Stimulated activated effector memory CD8-positive, alpha-beta T cell treated with anti-CD3 and anti-CD28 coated beads, Interleukin-12 subunit alpha, Interleukin-12 subunit beta, amount 100 ng/mL, for 72 hours (primary cell): Measurements from ENCODE around the gene ATL3.
"Not testable (repeated sequence)": the region's sequence is repeated elsewhere in the genome, so short reads cannot be mapped to it uniquely, and the experiment has no call there.

Source experiments
- ATAC-seq: fragments of 150-1000 bp; cut with Tn5 transposase; 2 replicates; pipeline ENCODE4 v1.10.0; 2021
- DNase-seq, 2 donors: peaks; one replicate each; pipeline ENCODE4 v3.0.0; 2021 to 2022; ENCODE audit warnings: low spot score in 2 of 2
- H3K27ac Mint-ChIP-seq: one replicate; pipeline ENCODE4 v1.8.0; 2022; ENCODE audit warnings: mild to moderate bottlenecking, mixed read lengths
- H3K36me3 Mint-ChIP-seq: one replicate; pipeline ENCODE4 v1.8.0; 2022; ENCODE audit warnings: mild to moderate bottlenecking, mixed read lengths
- H3K4me1 Mint-ChIP-seq: one replicate; pipeline ENCODE4 v1.8.0; 2022; ENCODE audit warnings: mixed read lengths
- H3K4me3 Mint-ChIP-seq: one replicate; pipeline ENCODE4 v1.8.0; 2022; ENCODE audit warnings: mild to moderate bottlenecking, mixed read lengths
- H3K9me3 Mint-ChIP-seq: one replicate; pipeline ENCODE4 v1.8.0; 2022; ENCODE audit warnings: mixed read lengths

Gene ATL3

DNA sequence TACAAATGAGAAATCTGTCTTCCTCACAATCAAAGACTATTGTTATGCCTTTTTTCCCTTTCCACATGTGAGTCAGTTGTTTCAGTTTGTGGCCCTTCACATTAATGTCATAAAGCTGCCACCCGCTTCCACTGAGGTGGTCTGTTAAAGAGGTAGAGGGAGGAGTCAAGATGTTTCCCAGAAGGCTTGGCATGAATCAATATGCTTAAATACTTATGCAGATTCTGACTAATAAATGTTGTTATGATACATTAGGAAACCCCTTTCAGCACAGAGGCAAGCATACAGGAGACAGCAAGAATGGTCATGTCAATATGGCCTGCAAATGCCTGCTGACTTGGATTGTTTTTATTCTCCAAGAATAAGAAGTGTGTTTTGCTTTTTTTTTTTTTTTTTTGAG, 16.7 kb upstream of the ATL3 start:
- H3K4me1 Mint-ChIP-seq, result peaks cover 28% of the 10 kb centered on the region
- ATAC-seq (peak; percentile 97), DNase-seq (no peak)
- H3K27ac Mint-ChIP-seq, result no peak overlapping the region
- no peaks in the 10 kb centered on the region for H3K36me3 Mint-ChIP-seq
- no peak overlapping the region for H3K4me3 Mint-ChIP-seq
- no peaks in the 10 kb centered on the region for H3K9me3 Mint-ChIP-seq

DNA sequence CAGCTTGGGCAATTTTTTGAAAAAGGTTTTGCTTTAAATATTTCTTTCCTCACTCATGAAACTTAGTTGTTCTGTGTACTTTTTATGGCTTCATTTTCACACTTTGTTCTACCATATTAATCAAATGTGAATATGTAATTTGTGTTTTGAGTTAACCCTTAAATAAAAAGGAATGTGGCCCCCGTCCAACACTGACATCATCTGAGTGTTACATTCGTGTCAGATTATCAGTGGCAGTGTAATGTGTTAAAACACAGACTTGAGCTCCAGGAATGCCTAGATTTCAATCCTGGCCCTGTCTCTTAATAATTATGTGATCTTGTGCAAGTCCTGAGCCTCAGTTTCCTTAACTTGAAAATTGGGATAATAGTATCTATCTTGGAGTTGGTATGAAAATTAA, 15.8 kb upstream of the ATL3 start:
- ATAC-seq (no peak), DNase-seq (no peak)
- Mint-ChIP-seq H3K4me1 (peaks cover 35% of the 10 kb centered on the region), H3K36me3 (peaks cover 3% of the 10 kb centered on the region), H3K9me3 (no peaks in the 10 kb centered on the region), H3K4me3 (no peak overlapping the region), H3K27ac (no peak overlapping the region)

DNA sequence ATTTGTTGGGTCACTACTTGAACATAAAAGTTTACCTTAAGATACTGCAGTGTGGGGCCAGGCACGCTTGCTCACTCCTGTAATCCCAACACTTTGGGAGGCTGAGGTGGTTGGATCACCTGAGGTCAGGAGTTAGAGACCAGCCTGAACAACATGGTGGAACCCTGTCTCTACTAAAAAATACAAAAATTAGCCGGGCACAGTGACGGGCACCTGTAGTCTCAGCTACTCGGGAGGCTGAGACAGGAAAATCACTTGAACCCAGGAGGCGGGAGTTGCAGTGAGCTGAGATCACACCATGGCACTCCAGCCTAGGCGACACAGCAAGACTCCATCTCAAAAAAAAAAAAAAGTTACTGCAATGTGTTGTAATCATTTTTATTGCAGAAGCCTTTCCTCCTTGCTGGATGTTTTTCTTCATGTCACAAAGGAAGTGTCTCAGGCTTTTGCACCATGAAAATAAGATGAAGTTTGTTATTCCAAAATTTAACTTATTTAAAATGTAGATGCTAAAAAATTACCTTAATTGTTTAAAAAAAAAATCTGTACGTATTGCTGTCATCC, 14.1 kb upstream of the ATL3 start:
- DNase-seq, H3K9me3 Mint-ChIP-seq, ATAC-seq, H3K27ac Mint-ChIP-seq, H3K4me3 Mint-ChIP-seq: not testable (repeated sequence)
- peaks cover 45% of the 10 kb centered on the region for H3K4me1 Mint-ChIP-seq
- peaks cover 17% of the 10 kb centered on the region for H3K36me3 Mint-ChIP-seq

DNA sequence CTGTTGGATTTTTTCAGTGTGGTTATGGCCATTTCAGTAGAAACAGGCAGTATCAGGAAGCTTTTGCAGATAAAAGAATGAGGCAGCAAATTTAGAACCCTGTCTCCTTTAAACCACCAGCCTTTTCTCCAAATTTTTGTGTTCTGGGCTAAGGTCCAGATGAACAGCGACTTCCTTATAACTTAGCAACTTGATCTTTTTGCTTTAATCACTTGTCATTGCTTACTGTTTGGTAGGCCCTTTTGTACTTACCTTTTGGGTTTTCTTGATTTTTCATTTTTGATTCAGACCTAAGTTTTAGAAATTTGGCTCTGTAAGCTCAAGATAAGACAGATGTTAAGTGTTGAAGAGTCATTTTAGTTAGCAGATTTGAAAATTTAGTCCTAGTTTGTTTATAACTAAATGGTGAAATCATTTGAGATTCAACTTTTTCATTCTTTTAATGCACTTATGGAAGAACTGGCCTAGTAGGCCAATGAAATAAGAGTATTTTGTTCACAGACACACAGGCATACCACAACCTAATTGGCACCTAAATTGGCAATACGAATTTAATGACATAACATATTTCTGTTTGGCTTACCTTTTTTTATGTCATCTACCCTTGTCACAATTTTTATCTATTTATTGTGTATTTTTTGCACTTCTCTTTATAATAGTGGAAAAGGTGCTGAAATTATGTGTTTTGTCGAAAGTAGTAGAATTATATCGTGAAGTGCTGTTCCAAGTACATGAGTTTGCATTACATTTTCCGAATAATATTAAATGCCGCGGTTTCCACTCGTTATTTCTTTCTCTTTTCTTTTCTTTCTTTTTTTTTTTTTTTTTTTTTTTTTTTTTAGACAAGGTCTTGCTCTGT, 12.2 kb upstream of the ATL3 start:
- Mint-ChIP-seq H3K27ac (no peak overlapping the region), H3K4me1 (peaks cover 39% of the 10 kb centered on the region), H3K36me3 (peaks cover 17% of the 10 kb centered on the region), H3K4me3 (peak overlapping the region; percentile 83), H3K9me3 (no peaks in the 10 kb centered on the region)
- ATAC-seq, result no peak
- no peak for DNase-seq

DNA sequence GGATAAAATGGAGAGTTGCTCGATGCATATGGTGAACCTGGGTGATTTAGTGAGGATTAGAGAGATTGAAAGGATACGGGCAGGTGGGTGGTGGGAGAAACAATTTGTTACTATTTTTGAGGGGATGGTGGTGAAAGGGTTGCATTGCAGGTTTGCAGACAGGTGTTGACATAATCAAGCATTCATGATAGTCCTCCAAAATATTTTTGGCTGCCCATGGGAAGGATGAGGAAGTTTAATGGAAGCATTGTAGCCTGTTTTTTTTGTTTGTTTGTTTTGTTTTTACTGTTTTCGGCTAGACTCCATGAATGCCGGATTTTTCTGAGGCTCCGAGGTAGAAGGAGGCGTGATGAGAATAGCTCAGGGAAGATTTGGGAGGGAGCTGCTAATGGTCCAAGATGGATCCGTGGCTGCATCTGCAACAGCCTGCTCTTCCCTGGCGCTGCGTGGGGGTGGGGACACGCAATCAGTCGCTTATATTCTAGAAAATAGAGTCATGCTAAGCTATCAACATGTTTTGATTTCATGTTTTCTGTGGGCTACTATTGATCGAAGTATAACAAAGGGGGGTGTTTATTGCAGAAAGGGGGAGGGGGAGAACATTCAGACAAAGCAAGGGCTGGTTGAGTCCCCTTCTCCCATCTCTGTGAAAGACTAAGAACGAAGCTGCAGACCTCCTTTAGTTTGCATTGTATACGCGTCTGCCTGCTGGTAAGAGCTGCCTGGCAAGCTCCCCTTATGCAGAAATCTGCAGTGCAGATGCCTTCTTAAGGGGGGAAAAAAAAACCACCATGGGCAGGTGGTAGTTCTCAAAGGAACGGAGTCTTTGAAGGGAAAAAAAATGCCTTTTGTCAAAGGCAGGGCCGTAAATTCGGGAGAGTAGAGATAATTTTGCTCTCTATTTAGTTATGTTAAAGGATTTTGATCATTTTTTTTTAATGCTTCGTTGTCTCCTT, 11.2 kb upstream of the ATL3 start:
- ATAC-seq (no peak), DNase-seq (no peak)
- peak overlapping the region; percentile 91 for H3K27ac Mint-ChIP-seq
- H3K36me3 Mint-ChIP-seq, result peaks cover 17% of the 10 kb centered on the region
- H3K9me3 Mint-ChIP-seq, result no peaks in the 10 kb centered on the region
- peaks cover 32% of the 10 kb centered on the region for H3K4me1 Mint-ChIP-seq
- H3K4me3 Mint-ChIP-seq, result peak overlapping the region; percentile 83

DNA sequence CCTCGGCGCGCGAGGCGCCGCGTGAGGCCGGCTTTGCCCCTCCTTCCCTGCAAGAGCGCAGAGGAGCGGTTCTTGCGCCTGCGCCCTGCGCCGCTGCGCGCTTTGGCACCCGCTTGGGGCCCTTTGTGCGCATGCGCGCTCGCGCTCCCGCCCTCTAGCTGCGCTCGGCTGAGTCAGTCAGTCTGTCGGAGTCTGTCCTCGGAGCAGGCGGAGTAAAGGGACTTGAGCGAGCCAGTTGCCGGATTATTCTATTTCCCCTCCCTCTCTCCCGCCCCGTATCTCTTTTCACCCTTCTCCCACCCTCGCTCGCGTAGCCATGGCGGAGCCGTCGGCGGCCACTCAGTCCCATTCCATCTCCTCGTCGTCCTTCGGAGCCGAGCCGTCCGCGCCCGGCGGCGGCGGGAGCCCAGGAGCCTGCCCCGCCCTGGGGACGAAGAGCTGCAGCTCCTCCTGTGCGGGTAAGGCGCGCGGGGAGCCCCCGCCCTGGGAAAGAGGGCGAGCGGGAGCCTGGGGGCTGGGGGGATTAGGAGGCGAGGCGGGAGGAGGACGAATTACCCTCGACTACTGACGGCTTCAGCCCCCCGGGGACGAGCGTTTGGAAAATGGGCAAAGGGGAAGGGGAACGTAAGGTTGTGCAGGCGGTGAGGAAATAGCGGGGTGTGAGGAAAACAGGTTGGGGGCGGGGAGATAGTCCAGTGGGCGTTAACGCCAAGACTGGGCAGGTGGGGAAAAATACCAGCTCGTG, 10.3 kb upstream of the ATL3 start, which contains the start of gene RTN3:
TSS of gene RTN3 (plus strand) at position 180 of the 745 bp plus-strand sequence. CDS start at position 317, 137 bp downstream.
- Mint-ChIP-seq H3K27ac (peak within 1 kb of the TSS; percentile 91), H3K4me1 (peaks cover 29% of the 10 kb centered on the region), H3K36me3 (peaks cover 17% of the 10 kb centered on the region), H3K9me3 (no peaks in the 10 kb centered on the region), H3K4me3 (peak within 1 kb of the TSS; percentile 83)
- peak; percentile 98 to 99 for DNase-seq
- ATAC-seq, result peak; percentile 95

DNA sequence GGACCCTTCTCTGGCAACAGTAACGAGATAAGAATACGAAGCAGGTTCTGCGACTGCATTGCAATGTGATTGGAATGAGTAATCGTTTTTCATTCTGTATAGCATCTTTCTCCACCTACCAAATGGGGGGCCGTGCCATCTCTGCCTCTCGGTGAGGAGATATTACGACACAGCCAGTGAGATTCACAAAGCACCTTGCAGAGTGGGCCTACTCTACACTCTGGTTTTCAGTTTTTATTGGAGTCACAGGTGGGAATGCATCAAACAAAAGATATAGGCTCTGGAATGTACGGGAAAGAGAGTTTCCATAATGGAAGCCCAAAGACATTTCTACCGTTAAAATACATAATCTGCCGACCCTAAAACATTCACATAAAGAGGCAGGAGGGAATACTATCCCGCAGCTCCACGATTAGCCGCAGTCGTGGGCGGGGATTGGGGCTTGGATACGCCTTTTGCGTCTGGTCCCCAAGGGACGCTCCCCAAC, 9.7 kb upstream of the ATL3 start:
- Mint-ChIP-seq H3K27ac (peak overlapping the region; percentile 91), H3K4me3 (peak overlapping the region; percentile 83), H3K4me1 (peaks cover 29% of the 10 kb centered on the region), H3K36me3 (peaks cover 17% of the 10 kb centered on the region), H3K9me3 (no peaks in the 10 kb centered on the region)
- ATAC-seq (peak; percentile 69), DNase-seq (peak in 1 of 2 donors; percentile 11)

DNA sequence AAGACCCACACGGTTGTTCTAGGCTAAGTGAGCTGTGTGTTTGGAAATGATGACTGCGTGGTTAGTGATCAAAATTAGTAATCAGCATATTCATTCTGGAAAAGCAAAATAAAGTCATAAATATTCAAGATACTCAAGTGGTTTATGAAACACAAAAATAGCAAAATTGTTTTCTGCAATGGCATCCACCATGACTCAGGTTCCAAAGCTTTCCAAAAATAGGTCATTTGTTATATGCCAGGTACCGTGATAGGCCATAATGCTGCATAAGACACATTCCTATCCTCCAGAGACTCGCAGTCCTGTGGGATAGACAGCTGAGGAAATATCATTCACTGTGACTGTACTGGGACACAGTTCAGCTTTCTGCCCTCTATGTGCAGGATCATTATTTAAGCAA, 2.4 kb upstream of the ATL3 start:
- DNase-seq, result no peak

DNA sequence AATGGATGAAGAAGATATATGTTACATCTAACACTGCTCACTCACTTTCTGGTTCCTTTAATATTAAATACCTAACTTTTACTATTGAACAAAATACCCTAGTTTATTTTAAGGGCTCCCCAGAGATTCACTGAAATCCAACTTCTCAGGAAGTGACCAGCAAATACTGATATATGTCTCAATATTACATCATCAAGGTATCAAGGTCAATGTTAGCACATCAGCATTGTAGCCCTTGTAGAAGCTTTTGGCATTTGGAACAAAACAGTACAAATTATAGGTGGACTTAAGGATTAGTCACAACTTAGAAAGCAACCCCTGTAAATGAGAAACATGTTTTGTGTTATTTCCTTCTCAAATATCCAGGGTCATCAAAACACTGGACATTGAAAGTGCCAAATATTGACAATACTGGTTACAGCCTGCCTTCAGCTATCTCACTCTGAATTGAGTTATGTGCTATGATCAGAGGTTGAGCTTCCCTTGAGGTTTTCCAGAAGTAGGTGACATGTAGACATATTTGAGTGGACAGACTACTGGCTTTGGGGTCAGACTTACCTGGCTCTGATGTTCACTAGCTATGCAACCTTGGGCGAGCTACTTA, 1.9 kb upstream of the ATL3 start:
- H3K36me3 Mint-ChIP-seq, result peaks cover 30% of the 10 kb centered on the region
- ATAC-seq (no peak), DNase-seq (no peak)
- H3K9me3 Mint-ChIP-seq, result no peaks in the 10 kb centered on the region
- H3K4me1 Mint-ChIP-seq, result peaks cover 18% of the 10 kb centered on the region
- peak overlapping the region; percentile 81 for H3K4me3 Mint-ChIP-seq
- no peak overlapping the region for H3K27ac Mint-ChIP-seq

More for the DNA sequence above, 2.4 kb upstream of the ATL3 start:
- peaks cover 25% of the 10 kb centered on the region for H3K36me3 Mint-ChIP-seq
- H3K4me3 Mint-ChIP-seq, result no peak overlapping the region
- no peaks in the 10 kb centered on the region for H3K9me3 Mint-ChIP-seq
- H3K4me1 Mint-ChIP-seq, result peaks cover 13% of the 10 kb centered on the region
- H3K27ac Mint-ChIP-seq, result no peak overlapping the region
- no peak for ATAC-seq

DNA sequence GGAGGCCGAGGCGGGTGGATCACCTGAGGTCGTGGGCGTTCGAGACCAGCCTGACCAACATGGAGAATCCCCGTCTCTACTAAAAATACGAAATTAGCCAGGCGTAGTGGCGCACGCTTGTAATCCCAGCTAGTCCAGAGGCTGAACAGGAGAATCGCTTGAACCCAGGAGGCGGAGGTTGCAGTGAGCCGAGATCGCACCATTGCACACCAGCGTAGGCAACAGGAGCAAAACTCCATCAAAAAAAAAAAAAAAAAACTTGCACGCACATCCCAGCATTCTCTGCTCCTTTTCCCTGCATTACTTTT, 934 bp upstream of the ATL3 start:
- Mint-ChIP-seq H3K9me3 (no peaks in the 10 kb centered on the region), H3K4me3 (peak overlapping the region; percentile 81), H3K27ac (no peak overlapping the region), H3K4me1 (peaks cover 24% of the 10 kb centered on the region), H3K36me3 (peaks cover 31% of the 10 kb centered on the region)
- DNase-seq (no peak), ATAC-seq (no peak)

DNA sequence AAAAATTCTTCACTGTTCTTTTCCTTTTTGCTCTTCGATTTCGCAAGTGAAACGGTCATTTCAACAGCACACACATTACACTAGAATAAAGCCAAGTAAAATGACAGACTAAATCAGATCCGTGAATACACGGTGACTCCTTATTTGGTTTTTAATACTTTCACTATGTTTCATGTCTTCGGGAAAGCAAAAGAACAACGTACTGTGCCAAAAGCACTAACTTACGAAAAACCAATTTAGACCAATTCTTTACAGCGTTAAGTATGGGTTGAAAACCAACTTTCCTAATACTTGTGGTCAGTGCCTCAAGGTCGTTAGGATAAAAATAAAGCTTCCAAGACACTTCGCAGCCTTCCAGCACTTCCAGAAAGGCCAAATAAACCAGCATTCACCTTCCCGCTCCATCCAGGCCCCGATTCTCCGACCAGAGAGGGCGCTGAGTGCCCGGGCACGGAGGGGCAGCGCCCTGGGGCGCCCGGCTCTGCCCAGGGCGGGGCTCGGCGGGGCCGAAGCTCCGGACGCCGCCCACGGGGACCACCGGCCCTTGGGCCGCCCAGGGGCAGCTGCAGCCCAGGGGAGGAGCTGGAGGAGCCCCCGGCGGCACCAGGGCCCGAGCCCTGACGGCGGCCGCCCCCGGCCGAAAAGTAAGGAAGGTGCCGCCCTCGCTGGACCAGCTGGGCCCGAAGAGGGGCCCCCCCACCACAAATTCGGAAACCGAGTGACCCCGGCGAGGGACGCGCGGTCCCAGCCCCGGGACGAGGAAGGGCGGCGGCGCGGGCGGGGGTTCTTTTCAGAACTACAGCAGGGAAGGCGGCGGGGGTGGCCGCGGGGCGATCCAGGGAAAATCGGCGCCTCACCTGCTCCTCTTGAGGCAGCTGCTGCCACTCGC, 499 bp downstream of the ATL3 start:
- H3K4me1 Mint-ChIP-seq, result peaks cover 24% of the 10 kb centered on the region
- peak overlapping the region; percentile 91 for H3K27ac Mint-ChIP-seq
- DNase-seq, result peak; percentile 16 to 70
- no peaks in the 10 kb centered on the region for H3K9me3 Mint-ChIP-seq
- peak overlapping the region; percentile 81 for H3K4me3 Mint-ChIP-seq
- peaks cover 31% of the 10 kb centered on the region for H3K36me3 Mint-ChIP-seq
- peak; percentile 34 for ATAC-seq

DNA sequence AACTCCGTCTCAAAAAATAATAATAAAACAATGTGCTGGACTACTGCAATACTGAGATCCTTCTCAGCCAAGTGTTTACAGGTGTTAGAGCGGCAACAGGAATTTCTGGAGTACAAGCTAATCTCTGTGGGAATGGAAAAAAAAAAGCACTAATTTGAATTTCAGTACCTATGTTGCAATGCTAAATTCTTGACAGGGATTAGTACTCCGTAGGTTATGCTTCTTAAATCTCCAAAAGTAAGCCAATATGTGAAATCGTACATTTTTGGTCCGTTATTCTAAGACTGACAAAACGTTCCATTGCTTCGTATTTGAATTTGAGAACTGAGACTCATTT, 1.1 kb downstream of the ATL3 start:
- Mint-ChIP-seq H3K4me1 (peaks cover 24% of the 10 kb centered on the region), H3K9me3 (no peaks in the 10 kb centered on the region), H3K4me3 (peak overlapping the region; percentile 81), H3K36me3 (peaks cover 31% of the 10 kb centered on the region), H3K27ac (peak overlapping the region; percentile 91)
- no peak for DNase-seq
- no peak for ATAC-seq

DNA sequence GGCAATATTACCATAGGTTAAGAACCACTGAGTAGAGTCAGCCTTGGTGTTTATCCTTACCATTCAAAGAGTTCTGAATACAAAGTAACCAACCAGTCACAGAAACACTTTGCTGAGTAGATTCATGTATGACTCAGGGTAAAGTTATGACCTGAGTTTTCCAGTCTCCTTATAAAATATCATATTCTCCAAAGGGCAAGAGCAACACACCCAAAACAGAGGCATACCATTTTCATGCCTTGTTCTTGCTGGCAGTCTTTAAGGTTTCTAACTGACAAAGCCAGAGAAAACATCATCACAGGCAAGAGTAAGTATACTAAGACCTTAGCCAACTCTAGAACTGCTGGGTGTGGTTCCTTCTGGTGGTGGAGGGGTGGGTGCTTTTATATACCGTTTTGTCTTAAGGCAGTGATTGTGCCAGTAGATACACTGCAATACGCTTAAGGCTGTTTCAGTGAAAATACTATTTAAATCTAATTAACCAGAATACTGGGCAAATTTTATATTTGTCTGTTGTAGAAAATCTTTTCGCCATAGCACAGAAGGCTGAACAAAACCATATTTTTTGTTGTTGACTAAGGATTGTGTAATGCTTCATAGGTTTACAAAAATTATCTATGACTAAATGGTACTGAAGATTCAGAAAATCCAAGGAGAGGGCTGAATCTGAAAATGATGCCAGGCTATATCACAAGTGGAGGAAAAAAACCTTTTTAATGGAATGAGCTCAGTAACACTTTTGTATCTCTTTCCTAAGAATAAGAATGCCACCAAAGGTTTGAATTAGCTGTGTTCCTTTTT, 3.0 kb downstream of the ATL3 start:
- Mint-ChIP-seq H3K4me3 (no peak overlapping the region), H3K9me3 (no peaks in the 10 kb centered on the region), H3K4me1 (peaks cover 30% of the 10 kb centered on the region), H3K27ac (peak overlapping the region; percentile 26), H3K36me3 (peaks cover 31% of the 10 kb centered on the region)
- DNase-seq (no peak), ATAC-seq (peak; percentile 57)
